H1 (cell line): ENCODE measurements around the gene WDR45. TPM values are rescaled to one million over a fixed set of nuclear protein-coding genes. Genes with fewer than 3 reads are reported as not detected.

Experiments
- CTCF ChIA-PET: fragments of 300-600 bp; sonication (Branson Sonifier 250); formaldehyde crosslinking; loops from one replicate; lab custom pipeline; 2021; ENCODE audit not compliant: partially characterized antibody; lab: Charles Lee
- POLR2A ChIA-PET: fragments of 300-600 bp; sonication (Branson Sonifier 250); formaldehyde crosslinking; loops from one replicate; lab custom pipeline; 2021; ENCODE audit warnings: inconsistent platforms; ENCODE audit not compliant: partially characterized antibody; lab: Charles Lee
- DNase-seq, 2 experiments: peaks; one replicate each; pipeline versions ENCODE4 v3.0.0 to v3.0.0-alpha.2; 2010 to 2022; ENCODE audit warnings: low spot score in 2 of 2, low read depth in 1 of 2, mixed read lengths in 1 of 2
- FAIRE-seq: peaks from 2 replicates; lab custom pipeline; 2011; peaks lifted over from hg19 to GRCh38; lab: Jason Lieb, UNC
- H2AFZ ChIP-seq: 2 replicates; pipeline ENCODE4 v1.8.1; 2012; ENCODE audit warnings: low read length, inconsistent platforms
- H2AK5ac ChIP-seq: 2 replicates; pipeline ENCODE4 v1.6.1; 2013; ENCODE audit warnings: low read depth, low read length
- H2BK120ac ChIP-seq: replicated peaks from 2 replicates; pipeline ENCODE3; 2013; ENCODE audit warnings: low read depth, low read length, inconsistent platforms
- H2BK12ac ChIP-seq: 2 replicates; pipeline ENCODE4 v1.6.1; 2013; ENCODE audit warnings: low read depth, low read length
- H2BK15ac ChIP-seq: 2 replicates; pipeline ENCODE4 v1.6.1; 2013; ENCODE audit warnings: low read length
- H2BK20ac ChIP-seq: 2 replicates; pipeline ENCODE4 v1.6.1; 2013; ENCODE audit warnings: low read length
- H2BK5ac ChIP-seq: 2 replicates; pipeline ENCODE4 v1.6.1; 2013; ENCODE audit warnings: low read depth, low read length
- H3K14ac ChIP-seq: 2 replicates; pipeline ENCODE4 v1.6.1; 2013; ENCODE audit warnings: inconsistent platforms; ENCODE audit not compliant: insufficient read length
- H3K18ac ChIP-seq: 2 replicates; pipeline ENCODE4 v1.6.1; 2013; ENCODE audit warnings: low read length; ENCODE audit errors: extremely low read depth
- H3K23ac ChIP-seq: 2 replicates; pipeline ENCODE4 v1.6.1; 2013; ENCODE audit warnings: inconsistent platforms; ENCODE audit not compliant: insufficient read length
- H3K23me2 ChIP-seq: 2 replicates; pipeline ENCODE4 v1.6.1; 2013; ENCODE audit warnings: low read depth, low read length
- H3K27ac ChIP-seq: 2 replicates; pipeline ENCODE4 v1.6.1; 2011; ENCODE audit warnings: low read depth, low read length, inconsistent platforms
- H3K27me3 ChIP-seq, 4 experiments: replicated peaks in 1 of 4; 1 replicate in 1 of 4; 2 replicates in 3 of 4; pipeline versions ENCODE4 v1.6.1 to v1.8.1; 2011 to 2013; ENCODE audit warnings: low read length in 3 of 4, mild to moderate bottlenecking in 3 of 4, inconsistent platforms in 2 of 4, mixed read lengths in 2 of 4, moderate library complexity in 1 of 4; ENCODE audit not compliant: control insufficient read depth in 3 of 4, insufficient read depth in 3 of 4; ENCODE audit errors: extremely low read depth in 1 of 4
- H3K36me3 ChIP-seq, 4 experiments: 2 replicates each; pipeline versions ENCODE4 v1.6.1 to v1.8.1; 2011 to 2013; ENCODE audit warnings: mild to moderate bottlenecking in 4 of 4, low read length in 3 of 4, moderate library complexity in 2 of 4, control low read depth in 1 of 4, inconsistent platforms in 1 of 4; ENCODE audit not compliant: insufficient read depth in 4 of 4, control insufficient read depth in 2 of 4
- H3K4ac ChIP-seq: replicated peaks from 2 replicates; pipeline ENCODE3; 2013; ENCODE audit warnings: low read length, low read depth, mixed read lengths, inconsistent platforms; ENCODE audit not compliant: insufficient read length
- H3K4me1 ChIP-seq, 4 experiments: replicated peaks in 1 of 4; 1 replicate in 1 of 4; 2 replicates in 3 of 4; pipeline versions ENCODE4 v1.6.1 to v1.8.1; 2011 to 2013; ENCODE audit warnings: low read length in 3 of 4, inconsistent platforms in 2 of 4, mixed read lengths in 1 of 4; ENCODE audit not compliant: insufficient read depth in 4 of 4, control insufficient read depth in 3 of 4
- H3K4me2 ChIP-seq, 2 experiments: 2 replicates each; pipeline versions ENCODE4 v1.6.1 to v1.8.1; 2011 to 2013; ENCODE audit warnings: low read depth in 2 of 2, low read length in 2 of 2, control low read depth in 1 of 2, inconsistent platforms in 1 of 2, mild to moderate bottlenecking in 1 of 2; ENCODE audit not compliant: insufficient read depth in 1 of 2
- H3K4me3 ChIP-seq, 4 experiments: fragments of 200-600, 300-600 bp in 1 of 4; sonication (generic), shearing (Covaris generic), sonication (Bioruptor Twin) in 1 of 4; 2 replicates each; pipeline versions ENCODE4 v1.5.1 to v1.8.1; 2011 to 2016; ENCODE audit warnings: low read length in 4 of 4, low read depth in 3 of 4, control low read depth in 2 of 4, inconsistent platforms in 2 of 4, mild to moderate bottlenecking in 2 of 4, mixed read lengths in 1 of 4, moderate library complexity in 1 of 4; ENCODE audit not compliant: insufficient read depth in 2 of 4; ENCODE audit errors: extremely low read depth in 1 of 4
- H3K56ac ChIP-seq: replicated peaks from 2 replicates; pipeline ENCODE3; 2013; ENCODE audit warnings: low read depth, mild to moderate bottlenecking, mixed read lengths, low read length, inconsistent platforms; ENCODE audit not compliant: insufficient read length
- H3K79me1 ChIP-seq: 2 replicates; pipeline ENCODE4 v1.6.1; 2013; ENCODE audit warnings: low read depth, low read length, control low read depth
- H3K79me2 ChIP-seq, 2 experiments: 2 replicates each; pipeline versions ENCODE4 v1.6.1 to v1.8.1; 2012 to 2013; ENCODE audit warnings: low read length in 2 of 2, mild to moderate bottlenecking in 2 of 2, inconsistent platforms in 1 of 2; ENCODE audit not compliant: insufficient read depth in 2 of 2, control insufficient read depth in 1 of 2
- H3K9ac ChIP-seq, 4 experiments: replicated peaks in 1 of 4; 1 replicate in 1 of 4; 2 replicates in 3 of 4; pipeline versions ENCODE4 v1.6.1 to v1.8.1; 2011 to 2013; ENCODE audit warnings: low read depth in 3 of 4, low read length in 3 of 4, control low read depth in 2 of 4, mild to moderate bottlenecking in 2 of 4, moderate library complexity in 2 of 4, inconsistent platforms in 1 of 4; ENCODE audit errors: extremely low read depth in 1 of 4
- H3K9me3 ChIP-seq, 2 experiments: 2 replicates each; pipeline versions ENCODE4 v1.6.1 to v1.8.1; 2012 to 2013; ENCODE audit warnings: mild to moderate bottlenecking in 2 of 2, moderate library complexity in 2 of 2, control low read depth in 1 of 2, inconsistent platforms in 1 of 2, low read depth in 1 of 2, low read length in 1 of 2, mixed read lengths in 1 of 2; ENCODE audit not compliant: insufficient read depth in 2 of 2
- H4K20me1 ChIP-seq, 2 experiments: replicated peaks in 1 of 2; 2 replicates each; pipeline versions ENCODE3 to v1.8.1; 2011 to 2013; ENCODE audit warnings: inconsistent platforms in 2 of 2, low read length in 2 of 2, mild to moderate bottlenecking in 1 of 2; ENCODE audit not compliant: insufficient read depth in 2 of 2, control insufficient read depth in 1 of 2
- H4K5ac ChIP-seq: 2 replicates; pipeline ENCODE4 v1.6.1; 2013; ENCODE audit warnings: low read length, low read depth, mixed read lengths, inconsistent platforms; ENCODE audit not compliant: insufficient read length
- H4K8ac ChIP-seq: 2 replicates; pipeline ENCODE4 v1.8.0; 2013; ENCODE audit warnings: mild to moderate bottlenecking, moderate library complexity, low read length, inconsistent platforms; ENCODE audit not compliant: insufficient read depth; ENCODE audit errors: extremely low read depth
- H4K91ac ChIP-seq: replicated peaks from 2 replicates; pipeline ENCODE3; 2013; ENCODE audit warnings: low read length, mixed read lengths, inconsistent platforms; ENCODE audit not compliant: insufficient read length
- CEBPB ChIP-seq: IDR thresholded peaks from 2 replicates; pipeline ENCODE4 v1.6.1; 2012; ENCODE audit warnings: low read depth, low read length
- CHD1 ChIP-seq: IDR thresholded peaks from 2 replicates; pipeline ENCODE4 v1.6.1; 2012; ENCODE audit warnings: low read depth, low read length, improper control_type of control experiment
- NANOG ChIP-seq: IDR thresholded peaks from 2 replicates; pipeline ENCODE4 v1.6.1; 2011; ENCODE audit warnings: low read length, low read depth, mild to moderate bottlenecking, inconsistent platforms; ENCODE audit not compliant: insufficient read depth, poor library complexity, severe bottlenecking
- WGBS, 2 experiments: shearing (Covaris generic) in 1 of 2; methylation state at CpG; one replicate each; pipeline versions ENCODE4 v1.1.6 to v1.1.7; 2013 to 2015; ENCODE audit warnings: low lambda C conversion rate in 2 of 2, mixed read lengths in 2 of 2, inconsistent platforms in 1 of 2, low coverage in 1 of 2, missing lambda C conversion rate in 1 of 2; ENCODE audit not compliant: insufficient replicate concordance in 2 of 2, insufficient coverage in 1 of 2, insufficient read length in 1 of 2; ENCODE audit errors: extremely low coverage in 1 of 2, missing lambda C conversion rate in 1 of 2; 5-methylcytosine and 5-hydroxymethylcytosine counted together
- polyA plus RNA-seq, 7 experiments: library from polyadenylated mRNA; depleted of rRNA in 3 of 7; stranded (reverse) in 5 of 7; unstranded in 2 of 7; fragments of >200 nt in 5 of 7; fragments of 200-250 nt in 2 of 7; gene quantifications; 1 replicate in 5 of 7; 2 replicates in 1 of 7; 4 replicates in 1 of 7; pipeline versions ENCODE4 v1.2.1 to v1.2.3, GENCODE V29; 2011 to 2013; ENCODE audit warnings: missing spikeins in 2 of 7, mixed read lengths in 2 of 7
- total RNA-seq: library from RNA; stranded (reverse); fragmentation: NEBNext Ultra II Directional; extraction: Animal tissue kit (Norgen Biotek cat#: 25700); gene quantifications from 2 replicates; pipeline ENCODE4 v1.2.1, GENCODE V29; 2021

Gene WDR45
- total and polyA plus RNA-seq, 2 of the 8 experiments (the other 6 are each of a cell fraction or from before 2014, with no cell fraction given), result 27.9 to 49.7 TPM

DNA sequence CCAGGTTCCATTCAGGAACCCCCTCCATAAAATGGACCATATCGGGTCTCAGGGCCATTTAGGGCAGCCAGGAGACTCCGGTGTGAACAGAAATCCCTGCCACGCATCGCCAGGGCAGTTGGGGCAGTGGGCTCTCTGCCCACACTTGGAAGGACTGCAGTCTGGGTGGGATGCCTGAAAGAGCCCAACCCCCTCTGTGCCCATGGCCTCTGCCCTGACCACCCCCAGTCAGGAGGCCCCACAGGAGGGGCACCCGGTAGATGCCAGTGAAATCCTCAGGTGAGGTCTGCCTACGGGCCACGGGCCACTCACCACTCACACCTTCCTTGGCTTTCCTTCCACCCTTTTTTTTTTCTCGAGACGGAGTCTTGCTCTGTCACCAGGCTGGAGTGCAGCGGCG is 10.6 kb downstream of the WDR45 start:
- POLR2A ChIA-PET, result no interaction called here
- Histone ChIP-seq H3K4ac (no peak overlapping the region), H3K9ac (no peak overlapping the region), H2BK15ac (no peak overlapping the region), H2BK5ac (no peak overlapping the region), H2AFZ (no peak overlapping the region), H3K18ac (no peak overlapping the region), H3K4me2 (no peak overlapping the region), H4K5ac (no peak overlapping the region), H4K8ac (no peak overlapping the region), H4K20me1 (peaks cover 0 to 1% of the 10 kb centered on the region in 2 experiments), H3K79me1 (no peaks in the 10 kb centered on the region), H3K56ac (no peak overlapping the region), H4K91ac (no peak overlapping the region), H3K23ac (no peak overlapping the region), H3K79me2 (no peaks in the 10 kb centered on the region), H2BK120ac (no peak overlapping the region), H3K4me3 (no peak overlapping the region), H3K36me3 (peaks cover 0 to 6% (median 0%) of the 10 kb centered on the region in 4 experiments; a peak in 2 of 8 replicates), H3K27ac (no peak overlapping the region), H3K4me1 (peaks cover 0 to 7% (median 4%) of the 10 kb centered on the region in 4 experiments; a peak in 5 of 7 replicates), H2AK5ac (no peak overlapping the region), H3K27me3 (no peaks in the 10 kb centered on the region), H2BK20ac (no peak overlapping the region), H3K9me3 (no peaks in the 10 kb centered on the region), H3K14ac (no peak overlapping the region), H3K23me2 (no peaks in the 10 kb centered on the region), H2BK12ac (no peak overlapping the region)
- TF ChIP-seq CHD1 (no peak), CEBPB (no peak), NANOG (no peak)
- CTCF ChIA-PET, result interaction anchor here (0.6 to 1.0 kb wide), 2 partner anchors 39 to 87 kb away, joined by 3 to 5 read pairs; no protein-coding TSS in a partner anchor
- no peak for FAIRE-seq
- WGBS, 2 experiments, result 88% methylated on average over 5 of the region's 11 CpGs; no CpG with 5 or more reads in 1 of the 2 experiments
- no peak for DNase-seq
